ENCODE measurements around the gene EGFR.

Gene EGFR

DNA sequence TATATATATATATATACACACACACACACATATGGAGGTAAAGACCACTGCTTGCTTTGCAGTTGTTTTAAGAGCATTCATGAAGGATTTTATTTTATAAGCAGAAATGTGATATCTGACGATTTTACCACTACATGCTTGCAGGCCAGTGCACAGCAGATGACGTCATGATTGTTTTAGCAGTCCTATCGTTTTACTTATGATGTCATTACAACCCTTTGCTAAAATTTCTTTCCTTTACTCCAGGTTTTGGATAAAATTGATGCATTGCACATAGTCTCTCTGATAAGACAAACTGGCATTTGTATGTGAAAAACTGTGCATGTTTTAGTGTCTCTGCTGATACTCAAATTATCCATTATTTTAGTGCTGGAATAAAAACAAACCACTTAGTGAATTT, 9.2 kb downstream of the EGFR start:
- Histone ChIP-seq H3K4me2 (ENCODE audit: insufficient read depth, low read length) (no peak overlapping the region), H3K4me1 (ENCODE audit: insufficient read depth, low read length) (no peaks in the 10 kb centered on the region), H3K9ac (ENCODE audit: low read depth, low read length) (no peak overlapping the region), H2AFZ (ENCODE audit: low read depth, low read length) (no peak overlapping the region), H4K20me1 (ENCODE audit: insufficient read depth, low read length) (no peaks in the 10 kb centered on the region), H3K9me3 (ENCODE audit: insufficient read depth, low read length, severe bottlenecking) (no peaks in the 10 kb centered on the region), H3K27me3 (ENCODE audit: insufficient read depth, low read length, poor library complexity) (peaks cover 5% of the 10 kb centered on the region), H3K4me3 (ENCODE audit: low read depth in 1 of 2, low read length in 2 of 2) (no peak overlapping the region), H3K79me2 (ENCODE audit: insufficient read depth, low read length) (no peaks in the 10 kb centered on the region), H3K36me3 (ENCODE audit: insufficient read depth, low read length) (no peaks in the 10 kb centered on the region), H3K27ac (ENCODE audit: low read length) (no peak overlapping the region)
- no peak for ATAC-seq (ENCODE audit: insufficient read depth, low read depth)
- no peak for TF ChIP-seq EZH2 (IDR thresholded peaks at IDR 0.05; ENCODE audit: borderline replicate concordance, low read depth, low read length, severe bottlenecking)
- TF ChIP-seq, protein P1, sequence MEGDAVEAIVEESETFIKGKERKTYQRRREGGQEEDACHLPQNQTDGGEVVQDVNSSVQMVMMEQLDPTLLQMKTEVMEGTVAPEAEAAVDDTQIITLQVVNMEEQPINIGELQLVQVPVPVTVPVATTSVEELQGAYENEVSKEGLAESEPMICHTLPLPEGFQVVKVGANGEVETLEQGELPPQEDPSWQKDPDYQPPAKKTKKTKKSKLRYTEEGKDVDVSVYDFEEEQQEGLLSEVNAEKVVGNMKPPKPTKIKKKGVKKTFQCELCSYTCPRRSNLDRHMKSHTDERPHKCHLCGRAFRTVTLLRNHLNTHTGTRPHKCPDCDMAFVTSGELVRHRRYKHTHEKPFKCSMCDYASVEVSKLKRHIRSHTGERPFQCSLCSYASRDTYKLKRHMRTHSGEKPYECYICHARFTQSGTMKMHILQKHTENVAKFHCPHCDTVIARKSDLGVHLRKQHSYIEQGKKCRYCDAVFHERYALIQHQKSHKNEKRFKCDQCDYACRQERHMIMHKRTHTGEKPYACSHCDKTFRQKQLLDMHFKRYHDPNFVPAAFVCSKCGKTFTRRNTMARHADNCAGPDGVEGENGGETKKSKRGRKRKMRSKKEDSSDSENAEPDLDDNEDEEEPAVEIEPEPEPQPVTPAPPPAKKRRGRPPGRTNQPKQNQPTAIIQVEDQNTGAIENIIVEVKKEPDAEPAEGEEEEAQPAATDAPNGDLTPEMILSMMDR (IDR thresholded peaks at IDR 0.05; ENCODE audit: borderline replicate concordance, extremely low read depth, low read length, poor library complexity, severe bottlenecking) = no peak
- DNase-seq = no peak

DNA sequence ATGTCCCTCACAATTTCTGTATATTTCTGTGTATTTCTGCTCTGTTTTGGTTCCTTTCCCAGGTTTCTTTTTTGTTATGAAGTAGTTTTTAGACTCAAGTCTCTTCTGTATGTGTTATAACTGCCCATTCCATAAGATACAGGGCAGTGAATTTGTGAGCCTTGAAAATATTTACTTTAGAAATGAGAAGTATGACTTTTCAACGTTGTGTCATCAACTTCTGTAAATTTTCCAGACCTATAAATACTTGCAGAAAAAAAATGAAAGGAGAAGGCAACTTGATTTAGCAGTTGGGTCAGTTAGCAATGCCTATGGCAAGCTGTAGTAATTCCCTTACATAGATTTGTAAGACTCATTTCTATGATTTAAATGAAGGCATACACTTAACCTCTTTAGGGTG, 11.5 kb downstream of the EGFR start:
- DNase-seq (no peak), ATAC-seq (ENCODE audit: insufficient read depth, low read depth) (no peak)
- TF ChIP-seq, protein P1 (IDR thresholded peaks at IDR 0.05; ENCODE audit: borderline replicate concordance, extremely low read depth, low read length, poor library complexity, severe bottlenecking) = no peak
- no peak for TF ChIP-seq EZH2 (IDR thresholded peaks at IDR 0.05; ENCODE audit: borderline replicate concordance, low read depth, low read length, severe bottlenecking)
- no peaks in the 10 kb centered on the region for H3K79me2 ChIP-seq (ENCODE audit: insufficient read depth, low read length)
- no peak overlapping the region for H3K4me2 ChIP-seq (ENCODE audit: insufficient read depth, low read length)
- H3K4me3 ChIP-seq (ENCODE audit: low read depth in 1 of 2, low read length in 2 of 2) = no peak overlapping the region
- no peaks in the 10 kb centered on the region for H3K9me3 ChIP-seq (ENCODE audit: insufficient read depth, low read length, severe bottlenecking)
- H2AFZ ChIP-seq (ENCODE audit: low read depth, low read length) = no peak overlapping the region
- no peaks in the 10 kb centered on the region for H3K36me3 ChIP-seq (ENCODE audit: insufficient read depth, low read length)
- H3K27ac ChIP-seq (ENCODE audit: low read length) = no peak overlapping the region
- no peaks in the 10 kb centered on the region for H4K20me1 ChIP-seq (ENCODE audit: insufficient read depth, low read length)
- no peaks in the 10 kb centered on the region for H3K4me1 ChIP-seq (ENCODE audit: insufficient read depth, low read length)
- H3K9ac ChIP-seq (ENCODE audit: low read depth, low read length) = no peak overlapping the region
- peaks cover 5% of the 10 kb centered on the region for H3K27me3 ChIP-seq (ENCODE audit: insufficient read depth, low read length, poor library complexity)

DNA sequence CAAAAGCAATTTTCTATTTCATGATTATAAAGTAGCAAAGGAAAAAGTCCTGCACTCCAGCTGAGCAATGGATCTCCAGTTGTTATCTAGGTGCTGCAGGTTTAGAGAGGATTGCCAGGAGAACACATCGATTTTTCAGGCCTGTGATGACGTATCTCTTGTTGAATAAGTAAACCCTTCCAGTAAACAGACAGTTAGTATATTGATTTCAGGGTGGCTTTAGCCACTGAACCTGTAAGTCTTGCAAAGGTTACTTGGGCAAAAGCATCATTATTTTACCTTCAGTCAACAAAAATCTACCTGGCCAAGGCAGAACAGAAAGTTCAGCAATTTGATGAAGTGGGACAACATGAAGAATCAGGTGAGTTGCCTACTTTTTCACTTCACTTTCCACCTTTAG, 12.3 kb downstream of the EGFR start:
- H3K9me3 ChIP-seq (ENCODE audit: insufficient read depth, low read length, severe bottlenecking) = no peaks in the 10 kb centered on the region
- DNase-seq (no peak), ATAC-seq (ENCODE audit: insufficient read depth, low read depth) (no peak)
- H3K27ac ChIP-seq (ENCODE audit: low read length) = no peak overlapping the region
- H3K4me3 ChIP-seq (ENCODE audit: low read depth in 1 of 2, low read length in 2 of 2) = no peak overlapping the region
- H3K79me2 ChIP-seq (ENCODE audit: insufficient read depth, low read length) = no peaks in the 10 kb centered on the region
- no peak overlapping the region for H2AFZ ChIP-seq (ENCODE audit: low read depth, low read length)
- peaks cover 5% of the 10 kb centered on the region for H3K27me3 ChIP-seq (ENCODE audit: insufficient read depth, low read length, poor library complexity)
- H3K4me2 ChIP-seq (ENCODE audit: insufficient read depth, low read length) = no peak overlapping the region
- H4K20me1 ChIP-seq (ENCODE audit: insufficient read depth, low read length) = no peaks in the 10 kb centered on the region
- no peak overlapping the region for H3K9ac ChIP-seq (ENCODE audit: low read depth, low read length)
- H3K4me1 ChIP-seq (ENCODE audit: insufficient read depth, low read length) = no peaks in the 10 kb centered on the region
- H3K36me3 ChIP-seq (ENCODE audit: insufficient read depth, low read length) = no peaks in the 10 kb centered on the region
- no peak for TF ChIP-seq EZH2 (IDR thresholded peaks at IDR 0.05; ENCODE audit: borderline replicate concordance, low read depth, low read length, severe bottlenecking)
- TF ChIP-seq, protein P1 (IDR thresholded peaks at IDR 0.05; ENCODE audit: borderline replicate concordance, extremely low read depth, low read length, poor library complexity, severe bottlenecking) = no peak
